Dedifferentiated amniotic fluid mesenchymal stem cell (primary cell): ENCODE results near the gene JHY.
"Not testable (repeated sequence)": the region's sequence is repeated elsewhere in the genome, so short reads cannot be mapped to it uniquely, and the experiment has no call there.

Experiments used
- DNase-seq: peaks from one replicate; pipeline ENCODE4 v3.0.0-alpha.2; 2016; ENCODE audit errors: extremely low spot score

Gene JHY

DNA sequence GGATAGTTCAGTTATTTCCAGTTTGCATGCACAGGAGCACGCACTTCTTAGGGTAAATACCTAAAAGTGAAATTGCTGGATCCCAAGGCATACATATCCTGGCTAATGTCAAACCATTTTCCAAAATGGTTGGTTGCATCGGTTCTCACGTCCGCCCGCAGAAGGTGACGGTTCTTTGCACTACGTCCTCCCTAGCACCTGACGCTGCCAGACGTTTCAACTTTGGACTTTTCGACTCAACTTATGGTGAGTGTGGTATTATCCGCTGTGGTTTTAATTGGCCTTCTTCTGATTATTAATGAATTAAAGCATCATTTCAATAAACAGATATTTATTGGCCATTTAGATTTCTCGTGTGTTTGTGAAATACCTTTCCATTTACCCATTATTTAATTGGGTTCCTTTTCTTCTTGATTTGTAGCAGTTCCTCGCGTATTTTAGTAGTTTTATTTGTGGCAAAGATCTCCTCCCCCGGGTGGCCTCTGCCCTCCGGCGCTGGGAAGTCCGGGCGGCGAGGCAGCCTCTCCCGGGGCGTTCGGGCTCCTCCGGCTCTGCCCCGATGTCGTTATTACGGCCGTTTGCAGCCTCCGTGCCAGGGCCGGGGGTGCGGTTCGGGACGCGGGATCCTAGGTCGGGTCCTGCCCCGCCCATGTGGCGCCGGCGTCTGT is at the start of gene JHY:
Gene JHY (plus strand): TSS at position 571 of the 668 bp plus-strand sequence. CDS start 3,091 bp downstream, outside the sequence.
- DNase-seq, result peak; percentile 23

DNA sequence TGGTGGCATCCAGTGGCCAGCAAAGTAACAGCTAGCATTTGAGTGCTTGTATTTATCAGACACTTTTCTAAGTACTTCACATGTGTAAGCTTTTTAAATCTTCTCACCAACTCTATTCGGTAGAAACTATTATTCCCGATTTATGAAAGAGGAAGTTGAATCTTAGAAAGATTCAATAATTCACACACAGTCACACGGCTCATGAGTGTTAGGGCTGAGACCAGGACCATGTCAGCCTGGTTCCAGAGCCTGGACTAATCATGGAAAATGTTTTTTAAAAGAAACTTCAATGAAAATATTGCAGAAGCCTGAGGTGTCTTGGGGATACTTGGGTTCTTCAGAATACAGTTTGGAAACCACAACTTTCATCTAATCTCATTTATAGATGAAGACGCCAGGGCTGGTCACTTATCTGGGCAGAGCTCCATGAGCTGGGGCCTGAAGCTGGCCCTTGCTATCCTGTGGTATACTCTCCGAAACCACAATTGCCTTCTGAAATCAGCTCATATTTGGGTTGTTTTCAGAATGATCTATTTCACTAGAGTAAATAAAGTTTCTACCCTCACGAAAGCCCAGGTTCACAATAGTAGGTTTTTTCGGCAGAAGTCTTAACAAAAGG is 48.6 kb upstream of the JHY start:
- no peak for DNase-seq

DNA sequence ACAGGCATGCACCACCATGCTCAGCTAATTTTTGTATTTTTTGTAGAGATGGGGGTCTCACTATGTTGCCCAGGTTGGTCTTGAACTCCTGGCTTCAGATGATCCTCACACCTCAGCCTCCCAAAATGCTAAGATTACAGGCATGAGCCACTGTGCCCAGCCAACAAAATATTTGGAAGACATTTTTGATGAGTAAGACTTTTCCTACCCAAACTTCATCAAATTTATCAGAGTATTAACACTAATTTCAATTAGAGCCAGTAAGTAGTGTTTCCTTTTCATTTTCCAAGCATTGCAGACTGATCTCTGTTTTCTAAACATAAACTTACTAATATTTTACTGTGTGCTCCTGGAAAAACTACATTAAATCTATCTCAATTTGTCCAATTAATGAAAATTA is 45.6 kb upstream of the JHY start:
- DNase-seq, result no peak

DNA sequence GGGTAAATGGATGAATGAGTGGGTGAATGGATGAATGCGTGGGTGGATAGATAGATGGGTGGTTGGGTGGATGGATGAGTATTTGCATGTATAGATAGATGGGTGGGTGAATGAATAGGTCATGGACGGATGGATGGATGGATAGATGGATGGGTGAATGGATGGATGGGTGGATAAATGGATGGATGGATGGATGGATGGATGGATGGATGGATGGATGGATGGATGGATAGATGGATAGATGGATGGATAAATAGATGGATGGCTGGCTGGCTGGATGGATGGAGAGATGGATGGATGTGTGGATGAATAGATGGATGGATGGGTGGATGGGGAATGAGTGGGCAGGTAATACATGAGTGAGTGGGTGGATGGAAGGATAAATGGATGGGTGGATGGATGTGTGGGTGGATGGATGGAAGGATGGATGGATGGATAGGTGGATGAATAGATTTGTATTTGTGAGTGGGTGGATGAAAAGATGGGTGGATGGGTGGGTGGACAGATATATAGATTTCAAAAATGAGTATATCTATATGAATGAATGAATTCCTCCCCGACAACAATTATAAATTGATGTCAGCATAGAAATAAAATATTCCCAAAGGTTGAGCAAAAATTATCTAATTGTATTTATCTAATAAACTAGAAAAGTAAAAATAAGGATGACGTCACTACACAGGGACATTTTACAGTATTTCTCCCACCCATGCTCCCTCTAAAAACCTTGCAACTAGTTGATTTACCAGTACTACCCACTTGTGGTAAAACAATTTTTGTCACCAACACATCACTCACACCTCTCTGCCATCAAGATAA is 44.8 kb upstream of the JHY start:
- no peak for DNase-seq

DNA sequence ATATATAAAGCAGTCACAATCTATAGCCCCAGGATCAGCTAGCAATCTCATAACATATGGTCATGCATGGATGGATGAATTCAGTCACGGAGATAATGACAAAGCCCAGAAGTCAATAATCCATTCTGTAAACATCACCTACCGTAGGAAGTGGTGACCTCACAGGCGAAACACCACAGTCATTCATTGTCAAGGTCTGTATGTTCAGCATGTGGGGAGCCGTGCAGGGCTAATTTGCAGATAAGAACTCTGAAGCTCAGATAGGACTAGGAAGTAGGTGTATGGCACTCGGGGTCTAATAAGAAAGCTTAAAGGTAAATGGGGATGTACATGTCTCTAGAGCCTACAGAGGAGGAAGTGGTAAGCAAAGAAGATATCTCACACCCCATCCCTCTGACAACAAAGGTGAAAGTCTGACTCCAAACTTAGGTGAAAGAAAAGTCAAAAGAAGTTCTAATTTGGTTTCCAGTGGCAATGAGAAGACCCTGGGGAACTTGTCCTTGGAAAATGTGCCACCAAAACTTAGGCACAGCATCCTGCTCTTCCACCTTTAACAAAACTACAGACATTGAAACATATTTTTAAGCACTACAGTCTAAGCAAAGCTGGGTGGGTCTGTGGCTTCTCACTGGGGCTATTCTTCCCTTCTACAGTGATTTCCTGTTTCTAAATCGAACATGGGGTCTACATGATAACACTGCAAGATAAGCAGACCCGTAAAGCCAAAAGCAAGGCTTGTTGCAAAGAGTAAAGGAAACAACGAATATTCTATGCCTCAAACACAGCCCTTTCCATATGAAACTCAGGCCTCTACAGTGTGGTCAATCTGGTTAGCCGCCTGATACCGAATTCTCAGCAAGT is 39.0 kb upstream of the JHY start:
- DNase-seq, result no peak

DNA sequence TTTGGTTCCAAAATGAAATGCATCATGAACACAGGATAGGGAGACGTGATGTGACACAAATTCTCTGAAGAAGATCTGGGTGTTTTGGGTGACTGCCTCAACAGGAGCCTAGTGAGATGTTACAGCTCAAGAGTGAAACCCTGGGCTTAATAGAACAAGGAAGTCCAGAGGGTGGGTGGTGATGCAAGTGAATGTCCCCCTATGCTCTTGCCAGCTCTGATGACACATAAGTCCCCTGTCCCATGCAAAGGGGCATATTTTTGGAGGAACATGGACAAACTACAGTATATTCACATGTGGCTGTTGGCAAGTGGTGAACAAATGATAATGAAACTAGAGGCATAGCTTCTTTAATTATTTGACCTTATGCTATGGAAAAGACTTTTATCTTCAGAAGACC is 35.1 kb upstream of the JHY start:
- DNase-seq, result no peak

DNA sequence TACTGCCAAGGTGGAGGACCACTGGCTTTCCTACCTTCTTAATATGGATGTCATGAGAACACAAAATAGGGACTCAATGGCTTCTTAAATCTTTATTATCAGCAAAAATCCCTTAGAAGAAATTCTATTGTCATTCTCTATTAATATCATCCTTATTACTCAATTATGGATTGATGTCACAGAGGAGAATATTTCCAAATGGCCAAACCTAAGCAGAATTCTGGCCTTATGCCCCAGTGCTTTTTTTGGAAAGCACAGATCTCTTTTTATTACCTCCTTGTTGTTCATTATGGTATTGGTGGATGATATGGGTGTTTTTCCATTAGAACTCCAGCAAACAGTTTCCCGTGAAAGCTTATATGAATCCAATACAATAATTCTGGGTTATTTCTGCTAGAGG is 34.4 kb upstream of the JHY start:
- no peak for DNase-seq

DNA sequence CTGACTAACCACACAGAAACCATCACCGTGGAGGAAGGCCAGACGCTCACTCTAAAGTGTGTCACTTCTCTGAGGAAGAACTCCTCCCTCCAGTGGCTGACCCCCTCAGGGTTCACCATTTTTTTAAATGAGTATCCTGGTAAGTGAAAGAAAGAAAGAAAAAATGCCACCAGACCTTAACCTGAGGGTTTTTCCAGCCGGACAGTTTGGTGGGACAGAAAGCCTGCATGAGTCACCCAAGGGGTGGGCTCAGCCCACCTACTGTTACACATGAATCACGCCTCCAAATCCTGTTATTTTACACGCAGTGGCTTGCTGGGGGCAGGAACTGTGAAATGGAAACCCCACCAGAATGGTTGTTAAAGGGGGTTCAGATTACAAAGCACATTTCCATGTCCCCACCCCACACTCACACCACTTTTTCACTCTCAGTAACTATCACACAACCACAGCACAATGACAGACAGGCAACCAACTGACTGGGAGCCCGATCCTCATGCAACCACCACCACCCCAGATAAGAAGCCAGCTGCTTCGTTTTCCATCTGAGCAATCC is 32.4 kb upstream of the JHY start:
- no peak for DNase-seq

DNA sequence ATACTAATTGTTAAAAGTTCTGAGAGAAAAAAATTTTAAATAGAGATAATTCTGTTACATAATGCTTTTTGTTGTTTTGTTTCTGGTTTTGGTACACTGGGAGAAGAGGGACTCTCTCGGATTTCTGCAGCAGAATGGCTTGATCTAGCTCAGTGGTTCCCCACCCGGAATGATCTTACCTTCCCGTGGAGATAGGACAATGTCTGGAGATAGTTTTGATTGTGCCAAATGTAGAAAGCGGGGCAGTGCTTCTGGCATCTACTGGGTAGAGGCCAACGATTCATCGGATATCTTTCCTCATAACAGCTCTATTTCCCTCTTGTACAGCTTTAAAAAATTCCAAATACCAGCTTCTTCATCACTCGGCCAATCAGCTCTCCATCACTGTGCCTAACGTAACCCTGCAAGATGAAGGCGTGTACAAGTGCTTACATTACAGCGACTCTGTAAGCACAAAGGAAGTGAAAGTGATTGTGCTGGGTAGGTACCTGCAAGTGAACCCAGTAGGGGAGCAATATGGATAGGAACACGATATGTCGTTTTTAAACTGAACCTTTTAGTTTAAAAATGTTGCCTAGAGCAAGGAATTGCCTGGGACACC is 31.1 kb upstream of the JHY start:
- no peak for DNase-seq

DNA sequence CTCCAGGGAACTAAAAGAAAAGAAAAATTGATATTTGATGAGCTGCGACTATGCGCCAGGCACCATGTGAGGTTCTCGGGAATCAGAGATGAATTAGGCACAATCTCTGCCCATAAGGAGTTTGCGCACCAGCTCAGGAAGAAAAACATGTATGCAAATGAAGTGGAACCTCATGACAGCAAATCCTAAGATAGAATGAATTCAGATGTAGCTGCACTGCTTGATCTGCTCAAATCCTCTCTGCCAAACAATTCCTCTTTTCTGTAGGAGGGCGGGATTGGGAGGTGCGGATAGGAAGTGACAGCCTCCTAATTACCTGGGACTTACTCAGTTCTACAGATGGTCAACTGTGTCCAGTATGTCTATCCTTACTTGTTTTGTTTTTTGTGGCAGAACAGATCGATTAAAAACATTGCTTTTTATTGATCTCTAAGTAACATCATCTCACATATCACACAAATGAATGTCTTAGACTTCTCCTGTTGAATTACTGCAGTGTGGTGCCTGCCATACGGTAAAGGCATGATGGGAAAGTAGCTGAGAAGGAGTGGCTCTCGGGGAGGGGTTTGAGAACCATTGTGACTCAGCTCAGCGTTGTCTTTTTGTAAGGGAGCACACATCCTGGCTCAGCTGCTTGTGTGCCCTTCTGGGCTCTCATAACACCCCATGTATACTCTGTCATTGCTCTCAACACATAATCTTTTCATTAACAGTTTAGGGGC is 30.3 kb upstream of the JHY start:
- no peak for DNase-seq

DNA sequence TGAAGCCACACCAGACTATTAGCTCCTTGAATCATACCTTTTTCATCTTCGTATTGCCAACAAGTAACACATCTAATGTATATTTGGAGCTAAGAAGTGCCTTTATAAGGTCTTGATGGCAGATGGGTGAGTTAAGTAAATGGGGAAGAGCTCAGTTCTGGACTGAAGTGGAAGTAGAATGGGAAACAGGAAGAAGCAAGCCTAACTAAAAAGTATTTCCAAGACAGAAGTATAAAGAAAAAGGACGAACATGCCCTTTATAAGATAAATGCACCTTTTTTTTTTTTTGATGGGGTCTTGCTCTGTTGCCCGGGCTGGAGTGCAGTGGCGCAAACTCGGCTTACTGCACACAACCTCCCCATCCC is 29.8 kb upstream of the JHY start:
- no peak for DNase-seq

DNA sequence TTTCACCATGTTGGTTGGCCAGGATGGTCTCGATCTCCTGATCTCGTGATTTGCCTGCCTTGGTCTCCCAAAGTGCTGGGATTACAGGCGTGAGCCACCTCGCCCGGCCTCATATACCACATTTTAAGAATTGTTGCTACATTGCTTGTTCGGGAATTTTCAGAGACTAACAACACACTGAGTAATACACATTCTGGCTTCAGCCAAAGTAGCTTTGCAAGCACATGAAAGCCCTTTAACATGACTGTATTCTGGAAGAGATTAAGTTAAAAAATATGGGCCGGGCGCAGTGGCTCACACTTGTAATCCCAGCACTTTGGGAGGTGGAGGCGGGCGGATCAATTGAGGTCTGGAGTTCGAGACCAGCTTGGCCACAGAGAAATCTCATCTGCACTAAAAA is 29.3 kb upstream of the JHY start:
- no peak for DNase-seq

DNA sequence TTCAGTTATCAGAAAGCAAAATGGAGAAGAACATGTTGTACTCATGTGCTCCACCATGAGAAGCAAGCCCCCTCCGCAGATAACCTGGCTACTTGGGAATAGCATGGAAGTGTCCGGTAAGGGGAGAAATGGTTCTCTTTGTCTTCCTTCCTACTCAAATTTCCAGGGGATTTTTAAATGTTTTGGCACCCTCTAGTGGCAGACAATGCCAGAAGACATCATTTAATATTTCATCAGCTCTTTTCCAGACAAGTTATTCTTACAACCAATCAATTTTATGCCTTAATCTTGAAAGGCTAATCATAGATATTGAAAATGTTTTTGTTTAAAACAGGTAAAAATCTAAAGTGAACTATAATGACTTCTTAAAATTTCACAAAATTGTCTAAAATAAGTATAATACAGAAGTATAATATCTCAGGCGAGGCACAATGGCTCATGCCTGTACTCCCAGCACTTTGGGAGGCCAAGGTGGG is 28.6 kb upstream of the JHY start:
- peak; percentile 89 for DNase-seq

DNA sequence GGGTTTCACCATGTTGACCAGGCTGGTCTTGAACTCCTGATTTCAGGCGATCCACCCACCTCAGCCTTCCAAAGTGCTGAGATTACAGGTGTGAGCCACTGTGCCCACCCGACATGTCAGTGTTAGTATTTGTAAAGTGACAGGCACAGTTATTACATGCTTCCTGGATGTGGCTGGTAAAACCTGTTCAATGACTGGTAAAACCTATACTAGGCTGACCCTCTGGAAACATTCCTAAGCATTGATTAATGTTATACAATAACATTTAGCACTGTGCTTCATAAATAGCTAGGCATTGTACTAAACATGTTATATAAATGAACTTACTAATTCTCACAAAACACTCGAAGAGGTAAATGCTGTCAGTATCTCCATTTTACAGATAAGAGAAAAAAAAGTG is 20.9 kb upstream of the JHY start:
- no peak for DNase-seq

DNA sequence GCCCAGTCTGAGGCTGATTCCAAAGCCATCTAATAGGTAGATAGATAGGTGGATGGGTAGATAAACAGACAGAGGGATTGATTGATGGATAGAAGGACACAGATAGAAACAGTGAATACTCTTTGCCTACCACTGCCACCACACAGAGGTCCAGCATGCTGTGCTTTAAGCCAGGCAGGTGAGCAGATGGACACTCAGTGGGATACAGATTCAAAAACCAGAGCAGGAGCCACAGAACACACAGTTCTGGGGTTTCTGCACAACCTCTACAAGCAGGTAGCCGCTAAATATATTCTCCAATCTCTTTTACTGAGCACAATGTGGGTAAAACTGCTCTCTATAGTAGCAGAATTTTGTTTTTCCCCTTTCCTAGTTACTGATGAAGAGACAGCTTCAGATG is 20.5 kb upstream of the JHY start:
- no peak for DNase-seq

DNA sequence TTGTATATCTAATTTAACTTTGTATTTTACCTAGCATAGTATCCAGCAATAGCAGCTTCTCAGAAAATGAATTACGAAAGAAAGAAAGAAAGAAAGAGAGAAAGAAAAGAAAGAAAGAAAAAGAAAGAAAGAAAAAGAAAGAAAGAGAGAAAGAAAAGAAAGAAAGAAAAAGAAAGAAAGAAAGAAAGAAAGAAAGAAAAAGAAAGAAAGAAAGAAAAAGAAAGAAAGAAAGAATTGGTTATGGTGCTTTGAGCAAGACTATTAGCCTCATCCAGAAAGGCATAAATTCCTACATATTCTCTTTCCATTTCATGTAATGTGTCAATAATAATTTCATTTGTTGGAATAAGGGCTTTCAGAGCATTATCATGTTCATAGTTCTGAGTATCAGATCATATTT is 19.4 kb upstream of the JHY start:
- DNase-seq, result not testable (repeated sequence)

DNA sequence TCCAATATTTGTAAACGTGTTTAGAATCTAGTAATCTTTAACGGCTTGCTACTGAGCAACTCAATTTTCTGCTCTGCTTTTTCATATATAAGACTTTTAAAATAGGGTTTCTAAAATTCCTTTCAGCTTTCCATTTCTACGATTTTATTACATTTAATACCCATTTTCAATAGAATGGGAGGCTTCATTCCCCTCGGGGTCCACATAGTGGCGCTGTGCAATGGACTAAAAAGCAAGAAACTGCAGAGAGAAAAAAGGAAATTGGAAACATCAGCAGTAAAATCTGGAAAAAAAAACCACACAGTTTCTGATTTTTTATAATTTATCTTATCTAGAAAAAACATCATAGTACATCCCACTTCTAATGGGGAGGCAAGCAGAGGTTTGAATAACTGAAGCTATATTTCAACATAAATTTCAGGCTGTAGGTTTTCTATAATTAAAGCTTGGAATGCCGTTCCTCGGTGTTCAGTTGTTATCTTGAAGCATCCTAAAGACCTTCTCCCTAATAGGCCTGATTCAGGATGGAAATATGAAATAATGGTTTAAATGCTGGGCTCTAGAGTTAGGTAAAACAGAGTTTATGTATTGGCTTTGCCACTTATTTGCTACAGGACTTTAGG is 18.7 kb upstream of the JHY start:
- peak; percentile 73 for DNase-seq

DNA sequence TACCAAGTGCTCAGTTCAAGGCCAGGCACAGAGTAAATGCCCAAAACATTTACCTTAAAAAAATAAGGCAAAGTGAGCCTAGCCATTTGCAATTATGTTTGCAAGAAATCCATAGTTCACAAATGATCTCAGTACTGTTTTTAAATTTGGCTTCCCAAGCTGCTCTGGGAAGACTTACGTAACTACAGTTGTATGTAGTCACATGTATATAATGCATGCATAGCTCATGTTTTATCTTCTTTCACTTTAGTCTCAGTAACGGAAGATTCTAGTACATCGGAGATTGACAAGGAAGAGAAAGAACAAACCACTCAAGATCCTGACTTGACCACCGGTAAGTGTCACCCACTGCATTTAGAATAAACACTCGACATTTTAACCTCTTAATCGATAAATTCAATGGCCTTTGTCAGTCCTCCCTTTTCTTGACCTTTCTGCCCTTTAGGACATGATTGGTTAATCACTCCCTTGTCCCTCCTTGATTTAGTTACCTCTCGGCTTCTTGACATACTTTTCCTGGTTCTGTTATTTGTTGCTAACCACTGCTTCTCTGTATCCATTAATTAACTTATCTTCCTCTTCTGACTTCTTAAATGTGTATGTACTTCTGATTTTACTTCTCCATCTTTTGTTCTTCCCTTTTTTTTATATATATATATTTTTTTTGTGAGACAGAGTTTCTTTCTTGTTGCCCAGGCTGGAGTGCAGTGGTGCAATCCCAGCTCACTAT is 18.0 kb upstream of the JHY start:
- DNase-seq, result no peak

DNA sequence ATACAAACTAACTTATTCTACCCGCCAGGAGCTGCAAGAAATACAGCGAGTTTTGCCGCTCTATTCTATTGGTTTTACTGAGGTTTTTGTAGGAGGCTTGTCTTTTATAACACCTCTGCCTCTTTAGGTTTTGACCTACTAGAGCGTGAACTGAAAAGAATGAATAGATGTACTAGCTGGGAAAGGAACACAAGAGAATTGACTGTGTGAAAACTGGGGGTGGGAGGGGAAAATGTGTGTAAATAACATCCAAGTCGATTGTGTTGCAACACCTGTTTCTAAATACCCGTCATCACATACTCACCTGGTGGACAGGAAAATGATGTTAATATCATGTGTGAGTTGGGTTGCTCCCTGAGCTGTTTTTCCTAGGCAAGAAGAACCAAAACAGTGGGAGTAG is 12.9 kb upstream of the JHY start:
- no peak for DNase-seq
